ENCODE results near the gene CRTC1.

The CRTC1 gene

GRCh38 chr19:18708452-18709231 lies 25.2 kb downstream of the CRTC1 start:
- Histone ChIP-seq H3K79me2 (ENCODE audit: insufficient read depth, low read length) (peaks cover 3% of the 10 kb centered on the region; the same call in 1 of the 2 replicates), H2AFZ (ENCODE audit: low read depth, low read length, severe bottlenecking) (no peak overlapping the region), H4K20me1 (ENCODE audit: low read depth, low read length) (no peaks in the 10 kb centered on the region), H3K9ac (ENCODE audit: low read length) (no peak overlapping the region), H3K4me3 (ENCODE audit: insufficient read depth, low read length, poor library complexity, severe bottlenecking) (no peak overlapping the region), H3K27ac (ENCODE audit: low read depth, low read length) (no peak overlapping the region), H3K4me2 (ENCODE audit: low read depth, low read length, poor library complexity, severe bottlenecking) (no peak overlapping the region), H3K9me2 (replicated peaks; ENCODE audit: insufficient read depth, low read length) (no peaks in the 10 kb centered on the region), H3K36me3 (ENCODE audit: low read length) (no peaks in the 10 kb centered on the region), H3K27me3 (ENCODE audit: low read length) (no peaks in the 10 kb centered on the region), H3F3A (ENCODE audit: insufficient read depth) (no peaks in the 10 kb centered on the region), H3K9me3 (ENCODE audit: insufficient read depth, low read length) (no peaks in the 10 kb centered on the region)
- TF ChIP-seq CTCF (IDR thresholded peaks at IDR 0.05; ENCODE audit: insufficient read depth, low read length, poor library complexity, severe bottlenecking), result no peak
- no peak for TF ChIP-seq EZH2phosphoT487 (conservative IDR thresholded peaks at IDR 0.05; ENCODE audit: low read length)

- Histone ChIP-seq H3K79me2 (ENCODE audit: insufficient read depth, low read length) (peaks cover 3% of the 10 kb centered on the region; the same call in 1 of the 2 replicates), H3K9me2 (replicated peaks; ENCODE audit: insufficient read depth, low read length) (no peaks in the 10 kb centered on the region), H3K4me2 (ENCODE audit: low read depth, low read length, poor library complexity, severe bottlenecking) (no peak overlapping the region), H3K4me3 (ENCODE audit: insufficient read depth, low read length, poor library complexity, severe bottlenecking) (no peak overlapping the region), H3K9ac (ENCODE audit: low read length) (no peak overlapping the region), H3K27me3 (ENCODE audit: low read length) (no peaks in the 10 kb centered on the region), H3F3A (ENCODE audit: insufficient read depth) (no peaks in the 10 kb centered on the region), H3K36me3 (ENCODE audit: low read length) (no peaks in the 10 kb centered on the region), H4K20me1 (ENCODE audit: low read depth, low read length) (no peaks in the 10 kb centered on the region), H2AFZ (ENCODE audit: low read depth, low read length, severe bottlenecking) (no peak overlapping the region), H3K27ac (ENCODE audit: low read depth, low read length) (no peak overlapping the region), H3K9me3 (ENCODE audit: insufficient read depth, low read length) (no peaks in the 10 kb centered on the region)
- TF ChIP-seq CTCF (IDR thresholded peaks at IDR 0.05; ENCODE audit: insufficient read depth, low read length, poor library complexity, severe bottlenecking) (no peak), EZH2phosphoT487 (conservative IDR thresholded peaks at IDR 0.05; ENCODE audit: low read length) (no peak)
Observed at GRCh38 chr19:18709546-18709945, 26.1 kb downstream of the CRTC1 start.

GRCh38 chr19:18710186-18710585 lies 26.7 kb downstream of the CRTC1 start:
- H4K20me1 ChIP-seq (ENCODE audit: low read depth, low read length), result no peaks in the 10 kb centered on the region
- H3K27me3 ChIP-seq (ENCODE audit: low read length), result no peaks in the 10 kb centered on the region

More at GRCh38 chr19:18710186-18710585, 26.7 kb downstream of the CRTC1 start:
- H3F3A ChIP-seq (ENCODE audit: insufficient read depth), result no peaks in the 10 kb centered on the region
- H3K36me3 ChIP-seq (ENCODE audit: low read length), result no peaks in the 10 kb centered on the region
- H3K9ac ChIP-seq (ENCODE audit: low read length), result no peak overlapping the region
- TF ChIP-seq CTCF (IDR thresholded peaks at IDR 0.05; ENCODE audit: insufficient read depth, low read length, poor library complexity, severe bottlenecking) (no peak), EZH2phosphoT487 (conservative IDR thresholded peaks at IDR 0.05; ENCODE audit: low read length) (no peak)
- H3K9me2 ChIP-seq (replicated peaks; ENCODE audit: insufficient read depth, low read length), result no peaks in the 10 kb centered on the region
- H3K9me3 ChIP-seq (ENCODE audit: insufficient read depth, low read length), result no peaks in the 10 kb centered on the region
- H3K4me3 ChIP-seq (ENCODE audit: insufficient read depth, low read length, poor library complexity, severe bottlenecking), result no peak overlapping the region
- no peak overlapping the region for H3K27ac ChIP-seq (ENCODE audit: low read depth, low read length)
- no peak overlapping the region for H2AFZ ChIP-seq (ENCODE audit: low read depth, low read length, severe bottlenecking)
- peaks cover 3% of the 10 kb centered on the region; the same call in 1 of the 2 replicates for H3K79me2 ChIP-seq (ENCODE audit: insufficient read depth, low read length)
- no peak overlapping the region for H3K4me2 ChIP-seq (ENCODE audit: low read depth, low read length, poor library complexity, severe bottlenecking)

All from SU-DHL-6 (cell line).